Astrocyte (in vitro differentiated cells and primary cell): Measurements from ENCODE around the gene GABRB1. TPM values are rescaled to one million over a fixed set of nuclear protein-coding genes. Genes with fewer than 3 reads are reported as not detected.

Experiments used
- DNase-seq: peaks from one replicate; pipeline ENCODE4 v3.0.0-alpha.2; 2010; ENCODE audit warnings: low read depth
- FAIRE-seq: peaks from 2 replicates; lab custom pipeline; 2011; peaks lifted over from hg19 to GRCh38; lab: Jason Lieb, UNC
- H2AFZ ChIP-seq: 2 replicates; pipeline ENCODE4 v1.6.0; 2012; ENCODE audit warnings: low read depth, low read length, inconsistent platforms
- H3K27ac ChIP-seq: 2 replicates; pipeline ENCODE4 v1.5.1; 2011; ENCODE audit warnings: low read depth, low read length, inconsistent platforms
- H3K27me3 ChIP-seq: 2 replicates; pipeline ENCODE4 v1.6.0; 2011; ENCODE audit warnings: low read length, inconsistent platforms; ENCODE audit not compliant: insufficient read depth
- H3K36me3 ChIP-seq: 2 replicates; pipeline ENCODE4 v1.5.1; 2011; ENCODE audit warnings: low read length, inconsistent platforms; ENCODE audit not compliant: insufficient read depth
- H3K4me1 ChIP-seq: 2 replicates; pipeline ENCODE4 v1.5.1; 2011; ENCODE audit warnings: low read length, inconsistent platforms; ENCODE audit not compliant: insufficient read depth
- H3K4me2 ChIP-seq: 2 replicates; pipeline ENCODE4 v1.6.0; 2012; ENCODE audit warnings: low read length, inconsistent platforms
- H3K4me3 ChIP-seq: 2 replicates; pipeline ENCODE4 v1.5.1; 2011; ENCODE audit warnings: low read depth, mild to moderate bottlenecking, low read length, inconsistent platforms; ENCODE audit not compliant: insufficient read depth
- H3K79me2 ChIP-seq: 2 replicates; pipeline ENCODE4 v1.6.0; 2012; ENCODE audit warnings: mild to moderate bottlenecking, low read length, inconsistent platforms; ENCODE audit not compliant: insufficient read depth
- H3K9ac ChIP-seq: 2 replicates; pipeline ENCODE4 v1.6.0; 2012; ENCODE audit warnings: mild to moderate bottlenecking, low read length, inconsistent platforms
- H3K9me3 ChIP-seq: 2 replicates; pipeline ENCODE4 v1.5.1; 2012; ENCODE audit warnings: low read depth, mild to moderate bottlenecking, low read length, inconsistent platforms; ENCODE audit not compliant: insufficient read depth
- H4K20me1 ChIP-seq: 2 replicates; pipeline ENCODE4 v1.6.0; 2012; ENCODE audit warnings: low read length, inconsistent platforms; ENCODE audit not compliant: insufficient read depth
- H3K27ac Mint-ChIP-seq: one replicate; pipeline ENCODE4 v1.8.0; 2021; ENCODE audit warnings: mild to moderate bottlenecking, mixed read lengths; ENCODE audit not compliant: unreplicated experiment
- H3K27me3 Mint-ChIP-seq: one replicate; pipeline ENCODE4 v1.8.0; 2021; ENCODE audit warnings: low read depth, mixed read lengths; ENCODE audit not compliant: unreplicated experiment
- H3K36me3 Mint-ChIP-seq: one replicate; pipeline ENCODE4 v1.8.0; 2021; ENCODE audit warnings: low read depth, mixed read lengths; ENCODE audit not compliant: unreplicated experiment
- H3K4me1 Mint-ChIP-seq: one replicate; pipeline ENCODE4 v1.8.0; 2021; ENCODE audit warnings: low read depth, mixed read lengths; ENCODE audit not compliant: unreplicated experiment
- H3K4me3 Mint-ChIP-seq: one replicate; pipeline ENCODE4 v1.8.0; 2021; ENCODE audit warnings: mild to moderate bottlenecking, moderate library complexity, mixed read lengths; ENCODE audit not compliant: unreplicated experiment
- H3K9me3 Mint-ChIP-seq: one replicate; pipeline ENCODE4 v1.8.0; 2021; ENCODE audit warnings: mild to moderate bottlenecking, mixed read lengths; ENCODE audit not compliant: unreplicated experiment
- EZH2 ChIP-seq: IDR thresholded peaks from 2 replicates; pipeline ENCODE4 v1.6.1; 2012; ENCODE audit warnings: mild to moderate bottlenecking, low read length, inconsistent platforms; ENCODE audit not compliant: insufficient read depth
- total RNA-seq: library from RNA; stranded (reverse); gene quantifications from 2 replicates; pipeline ENCODE4 v1.2.1, GENCODE V29; 2021
- TF ChIP-seq, protein P1 (sequence below): IDR thresholded peaks from 2 replicates; pipeline ENCODE4 v1.5.1; 2011; ENCODE audit warnings: low read depth, mild to moderate bottlenecking, inconsistent platforms, low read length, moderate library complexity; ENCODE audit not compliant: insufficient read depth

GABRB1 gene
- total RNA-seq, 1 donor from 2014 or later = not detected

DNA sequence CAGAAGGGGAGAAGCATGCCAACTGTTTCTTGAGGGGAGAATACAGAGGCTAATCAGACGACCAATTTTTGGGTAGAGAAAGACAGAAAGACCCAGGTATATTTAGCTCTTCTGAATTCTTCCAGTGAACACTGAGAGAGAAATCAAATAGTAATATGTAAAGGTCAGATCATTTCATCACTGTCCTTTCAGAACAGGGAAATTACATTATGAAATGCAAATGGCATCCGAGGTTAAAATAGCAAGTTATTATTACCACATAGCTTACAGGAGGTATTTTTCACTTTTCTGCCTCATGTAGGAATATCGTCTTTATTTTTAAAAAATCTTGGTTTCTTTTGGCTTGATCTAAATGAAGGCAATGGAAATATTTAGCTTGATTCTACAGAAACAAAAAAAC, 18.0 kb downstream of the GABRB1 start:
- no peaks in the 10 kb centered on the region for H3K9me3 ChIP-seq
- no peaks in the 10 kb centered on the region for H3K4me1 ChIP-seq
- no peak overlapping the region for H2AFZ ChIP-seq
- H3K79me2 ChIP-seq = no peaks in the 10 kb centered on the region
- H3K27me3 ChIP-seq = no peaks in the 10 kb centered on the region
- H4K20me1 ChIP-seq = no peaks in the 10 kb centered on the region
- TF ChIP-seq, protein P1, sequence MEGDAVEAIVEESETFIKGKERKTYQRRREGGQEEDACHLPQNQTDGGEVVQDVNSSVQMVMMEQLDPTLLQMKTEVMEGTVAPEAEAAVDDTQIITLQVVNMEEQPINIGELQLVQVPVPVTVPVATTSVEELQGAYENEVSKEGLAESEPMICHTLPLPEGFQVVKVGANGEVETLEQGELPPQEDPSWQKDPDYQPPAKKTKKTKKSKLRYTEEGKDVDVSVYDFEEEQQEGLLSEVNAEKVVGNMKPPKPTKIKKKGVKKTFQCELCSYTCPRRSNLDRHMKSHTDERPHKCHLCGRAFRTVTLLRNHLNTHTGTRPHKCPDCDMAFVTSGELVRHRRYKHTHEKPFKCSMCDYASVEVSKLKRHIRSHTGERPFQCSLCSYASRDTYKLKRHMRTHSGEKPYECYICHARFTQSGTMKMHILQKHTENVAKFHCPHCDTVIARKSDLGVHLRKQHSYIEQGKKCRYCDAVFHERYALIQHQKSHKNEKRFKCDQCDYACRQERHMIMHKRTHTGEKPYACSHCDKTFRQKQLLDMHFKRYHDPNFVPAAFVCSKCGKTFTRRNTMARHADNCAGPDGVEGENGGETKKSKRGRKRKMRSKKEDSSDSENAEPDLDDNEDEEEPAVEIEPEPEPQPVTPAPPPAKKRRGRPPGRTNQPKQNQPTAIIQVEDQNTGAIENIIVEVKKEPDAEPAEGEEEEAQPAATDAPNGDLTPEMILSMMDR = no peak
- no peak for TF ChIP-seq EZH2
- no peaks in the 10 kb centered on the region for H3K27me3 Mint-ChIP-seq
- no peak overlapping the region for H3K4me3 ChIP-seq
- H3K36me3 Mint-ChIP-seq = no peaks in the 10 kb centered on the region
- peaks cover 2% of the 10 kb centered on the region for H3K9me3 Mint-ChIP-seq
- no peaks in the 10 kb centered on the region for H3K36me3 ChIP-seq
- no peak for FAIRE-seq
- no peak overlapping the region for H3K4me2 ChIP-seq
- no peak overlapping the region for H3K4me3 Mint-ChIP-seq
- DNase-seq = no peak
- H3K9ac ChIP-seq = no peak overlapping the region
- H3K4me1 Mint-ChIP-seq = no peaks in the 10 kb centered on the region
- no peak overlapping the region for H3K27ac Mint-ChIP-seq
- no peak overlapping the region for H3K27ac ChIP-seq

- H3K79me2 ChIP-seq = no peaks in the 10 kb centered on the region
Measured at GRCh38 chr4:47050761-47051725, 19.7 kb downstream of the GABRB1 start.

More at GRCh38 chr4:47050761-47051725, 19.7 kb downstream of the GABRB1 start:
- FAIRE-seq (no peak), DNase-seq (no peak)
- H3K27me3 Mint-ChIP-seq = no peaks in the 10 kb centered on the region
- H3K4me1 Mint-ChIP-seq = no peaks in the 10 kb centered on the region
- Histone ChIP-seq H3K4me3 (no peak overlapping the region), H3K27me3 (no peaks in the 10 kb centered on the region), H4K20me1 (no peaks in the 10 kb centered on the region), H3K27ac (no peak overlapping the region), H3K36me3 (no peaks in the 10 kb centered on the region), H3K9ac (no peak overlapping the region), H3K4me1 (no peaks in the 10 kb centered on the region), H3K4me2 (no peak overlapping the region), H2AFZ (no peak overlapping the region), H3K9me3 (no peaks in the 10 kb centered on the region)
- TF ChIP-seq, protein P1 = no peak
- no peak for TF ChIP-seq EZH2
- H3K27ac Mint-ChIP-seq = no peak overlapping the region
- peaks cover 2% of the 10 kb centered on the region for H3K9me3 Mint-ChIP-seq
- H3K36me3 Mint-ChIP-seq = no peaks in the 10 kb centered on the region
- no peak overlapping the region for H3K4me3 Mint-ChIP-seq
